ENCODE measurements around the gene CRBN.

DNA sequence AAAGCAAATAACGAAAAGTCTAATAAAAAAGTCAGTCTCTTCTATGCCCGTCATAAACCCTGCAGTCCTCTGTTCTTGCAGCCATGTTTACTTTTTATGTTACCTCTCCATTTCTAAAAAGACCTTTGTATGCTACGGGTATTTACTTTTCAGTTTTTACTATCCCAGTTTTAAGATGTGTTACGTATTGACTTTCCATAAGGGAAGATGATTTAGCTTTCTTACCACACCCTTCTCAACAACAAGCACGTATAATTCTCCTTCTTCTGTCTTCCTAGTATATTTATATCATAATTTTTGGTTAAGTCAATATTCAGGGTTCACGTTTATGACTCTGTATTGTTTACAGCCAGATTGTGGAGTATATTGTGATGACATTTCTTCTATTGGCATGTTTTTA lies 42.0 kb downstream of the CRBN start:
- TF ChIP-seq, protein P1, sequence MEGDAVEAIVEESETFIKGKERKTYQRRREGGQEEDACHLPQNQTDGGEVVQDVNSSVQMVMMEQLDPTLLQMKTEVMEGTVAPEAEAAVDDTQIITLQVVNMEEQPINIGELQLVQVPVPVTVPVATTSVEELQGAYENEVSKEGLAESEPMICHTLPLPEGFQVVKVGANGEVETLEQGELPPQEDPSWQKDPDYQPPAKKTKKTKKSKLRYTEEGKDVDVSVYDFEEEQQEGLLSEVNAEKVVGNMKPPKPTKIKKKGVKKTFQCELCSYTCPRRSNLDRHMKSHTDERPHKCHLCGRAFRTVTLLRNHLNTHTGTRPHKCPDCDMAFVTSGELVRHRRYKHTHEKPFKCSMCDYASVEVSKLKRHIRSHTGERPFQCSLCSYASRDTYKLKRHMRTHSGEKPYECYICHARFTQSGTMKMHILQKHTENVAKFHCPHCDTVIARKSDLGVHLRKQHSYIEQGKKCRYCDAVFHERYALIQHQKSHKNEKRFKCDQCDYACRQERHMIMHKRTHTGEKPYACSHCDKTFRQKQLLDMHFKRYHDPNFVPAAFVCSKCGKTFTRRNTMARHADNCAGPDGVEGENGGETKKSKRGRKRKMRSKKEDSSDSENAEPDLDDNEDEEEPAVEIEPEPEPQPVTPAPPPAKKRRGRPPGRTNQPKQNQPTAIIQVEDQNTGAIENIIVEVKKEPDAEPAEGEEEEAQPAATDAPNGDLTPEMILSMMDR (IDR thresholded peaks at IDR 0.05): no peak
- TF ChIP-seq POLR2AphosphoS5 (IDR thresholded peaks at IDR 0.05) (no peak), POLR2A (IDR thresholded peaks at IDR 0.05) (no peak), EP300 (IDR thresholded peaks at IDR 0.05) (no peak)
